Skin epidermis (tissue), 12 donors: ENCODE measurements around the gene NACA2.
"Not testable (repeated sequence)": the region's sequence is repeated elsewhere in the genome, so short reads cannot be mapped to it uniquely, and the experiment has no call there.

Experiments
- H3K27ac ChIP-seq, 21 experiments: fragments of 200-600 bp; sonication (generic) in 11 of 21; one replicate each; pipeline ENCODE4 v1.5.0; 2020; ENCODE audit warnings: mild to moderate bottlenecking in 3 of 21, inconsistent platforms in 2 of 21, moderate library complexity in 2 of 21
- H3K4me3 ChIP-seq, 7 experiments: fragments of 200-600 bp; sonication (generic) in 2 of 7; one replicate each; pipeline ENCODE4 v1.5.0; 2020; ENCODE audit warnings: inconsistent platforms in 2 of 7, mild to moderate bottlenecking in 2 of 7, moderate library complexity in 1 of 7

NACA2 gene

GRCh38 chr17:61560071-61560470 lies 30.9 kb downstream of the NACA2 start:
- H3K4me3 ChIP-seq: no peak overlapping the region
- H3K27ac ChIP-seq: no peak overlapping the region

GRCh38 chr17:61556224-61557188 lies 34.5 kb downstream of the NACA2 start:
- H3K27ac ChIP-seq: no peak overlapping the region
- H3K4me3 ChIP-seq: no peak overlapping the region

GRCh38 chr17:61555127-61555566 lies 35.9 kb downstream of the NACA2 start:
- Histone ChIP-seq H3K4me3 (no peak overlapping the region), H3K27ac (no peak overlapping the region)

GRCh38 chr17:61554209-61554608 lies 36.8 kb downstream of the NACA2 start:
- Histone ChIP-seq H3K4me3 (no peak overlapping the region), H3K27ac (no peak overlapping the region)

GRCh38 chr17:61552560-61552959 lies 38.5 kb downstream of the NACA2 start:
- not testable (repeated sequence) for H3K27ac ChIP-seq, H3K4me3 ChIP-seq

GRCh38 chr17:61551255-61551742 lies 39.7 kb downstream of the NACA2 start:
- H3K27ac ChIP-seq: no peak overlapping the region
- no peak overlapping the region for H3K4me3 ChIP-seq

GRCh38 chr17:61547113-61547512 lies 43.9 kb downstream of the NACA2 start:
- no peak overlapping the region for H3K27ac ChIP-seq
- H3K4me3 ChIP-seq: no peak overlapping the region

GRCh38 chr17:61545335-61545938 lies 45.6 kb downstream of the NACA2 start:
- Histone ChIP-seq H3K27ac (no peak overlapping the region), H3K4me3 (no peak overlapping the region)

- H3K27ac ChIP-seq: no peak overlapping the region
- H3K4me3 ChIP-seq: no peak overlapping the region
Measured at GRCh38 chr17:61543786-61544415, 47.1 kb downstream of the NACA2 start.

GRCh38 chr17:61542027-61542426 lies 49.0 kb downstream of the NACA2 start:
- Histone ChIP-seq H3K27ac (no peak overlapping the region), H3K4me3 (no peak overlapping the region)

- H3K27ac ChIP-seq: no peak overlapping the region
- no peak overlapping the region for H3K4me3 ChIP-seq
Measured at GRCh38 chr17:61540874-61541273, 50.1 kb downstream of the NACA2 start.
